GM19463 (cell line): ENCODE data around the gene ADAMTS12.

ENCODE experiments used
- ATAC-seq: cut with Tn5 transposase; IDR thresholded peaks from one replicate; pipeline ENCODE4 v1.9.1; 2021; ENCODE audit warnings: mild to moderate bottlenecking, moderate library complexity; ENCODE audit not compliant: unreplicated experiment

ADAMTS12 gene

DNA sequence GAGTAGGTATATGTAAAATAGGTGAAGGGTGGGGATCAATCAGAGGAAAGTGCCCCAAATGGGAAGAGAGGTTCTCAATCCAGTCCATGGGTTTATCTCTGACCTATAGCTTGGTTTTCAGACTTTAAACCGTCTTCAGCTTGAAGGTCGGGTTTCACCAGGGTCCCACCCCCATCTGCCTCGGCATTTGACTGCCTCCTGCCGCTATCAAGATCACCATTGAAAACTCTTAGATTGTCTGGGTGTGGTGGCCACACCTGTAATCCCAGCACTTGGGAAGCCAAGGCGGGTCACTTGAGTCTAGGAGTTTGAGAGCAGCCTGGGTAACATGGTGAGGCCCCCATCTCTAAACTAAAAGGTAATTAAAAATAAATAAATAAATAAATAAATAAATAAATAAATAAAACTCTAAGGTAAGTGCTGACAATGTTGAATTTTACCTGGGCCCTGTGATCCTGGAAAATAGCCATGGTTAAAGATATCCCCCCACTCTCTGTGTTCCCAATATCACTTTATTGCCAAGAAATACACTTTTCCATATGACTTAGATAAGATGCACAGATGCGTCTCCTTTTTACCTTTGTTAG is 402.2 kb downstream of the ADAMTS12 start:
- no peak for ATAC-seq

DNA sequence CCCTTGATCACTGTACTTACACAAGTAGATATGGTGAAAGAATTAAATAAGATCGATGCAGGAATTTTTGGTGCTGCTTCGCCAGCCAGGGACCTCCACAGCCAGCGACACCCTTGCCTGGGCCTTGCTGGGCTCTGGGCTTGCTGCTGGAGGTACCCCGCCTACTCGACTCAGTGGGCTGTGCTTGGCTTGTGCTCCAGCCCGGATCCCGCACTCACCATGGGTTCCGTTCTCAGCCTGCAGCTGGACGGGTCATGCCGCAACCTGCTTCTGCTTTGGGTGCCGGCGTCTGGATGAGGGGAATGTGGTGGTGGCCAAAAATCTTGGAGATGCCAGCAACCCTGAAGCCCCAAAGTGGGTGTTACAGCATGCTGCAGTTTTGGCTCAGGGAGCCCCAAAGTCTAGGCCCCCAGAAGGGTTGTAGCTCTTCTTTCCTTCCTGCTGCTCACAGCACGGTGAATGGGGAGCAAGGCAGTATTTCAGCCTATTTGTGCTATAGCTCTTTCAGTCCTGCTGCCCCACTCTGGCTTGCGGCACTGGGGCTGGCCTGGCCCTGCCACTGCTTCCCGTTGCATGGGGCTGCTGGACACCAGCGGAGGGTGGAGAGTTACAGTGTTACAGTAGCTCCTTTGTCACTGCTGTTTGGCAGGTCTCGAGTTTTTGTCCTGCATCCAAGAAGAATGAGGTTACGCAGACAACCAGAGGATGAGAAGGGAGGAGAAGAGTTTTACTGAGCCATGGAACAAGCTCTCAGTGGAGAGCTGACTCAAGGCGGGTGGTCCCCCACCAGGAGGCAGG is 403.0 kb downstream of the ADAMTS12 start:
- ATAC-seq = no peak

DNA sequence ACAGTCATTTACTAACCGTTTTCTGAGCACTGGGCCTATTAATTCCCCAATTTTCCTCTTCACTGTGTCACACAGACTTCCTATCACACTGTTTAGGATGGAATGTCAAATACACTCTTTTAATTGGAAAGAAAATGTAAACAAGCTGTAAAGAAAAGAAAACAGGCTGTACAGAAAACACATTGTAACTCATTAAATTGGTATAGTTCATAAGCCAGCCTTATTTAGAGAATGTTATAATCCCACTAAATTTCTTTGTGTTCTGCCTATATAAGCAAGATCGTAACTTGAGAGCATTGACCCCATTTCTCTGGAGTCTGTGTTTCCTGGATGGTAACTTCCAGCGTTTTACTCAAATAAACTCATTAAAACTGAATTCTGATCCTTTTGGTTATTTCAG is 404.6 kb downstream of the ADAMTS12 start:
- no peak for ATAC-seq

DNA sequence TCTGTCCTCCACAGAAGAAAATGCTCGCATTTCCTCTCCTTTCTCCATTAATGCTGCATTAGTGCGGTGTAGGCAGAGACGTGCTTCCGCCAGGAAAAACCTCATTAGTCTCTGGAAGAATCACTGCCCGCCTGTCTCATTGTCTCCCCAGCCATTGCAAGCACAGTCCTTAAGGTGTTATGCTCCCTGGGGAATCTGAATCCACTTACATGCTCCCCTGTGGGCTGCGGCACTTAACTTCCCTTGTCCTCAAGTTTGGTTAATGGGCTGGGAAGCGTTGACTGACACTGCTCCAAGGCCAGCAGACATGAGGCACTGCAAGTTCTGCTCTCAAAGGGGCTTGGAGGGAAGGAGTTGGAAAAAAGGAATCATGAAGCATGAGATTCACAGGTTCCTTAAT is 409.5 kb downstream of the ADAMTS12 start:
- ATAC-seq = no peak

DNA sequence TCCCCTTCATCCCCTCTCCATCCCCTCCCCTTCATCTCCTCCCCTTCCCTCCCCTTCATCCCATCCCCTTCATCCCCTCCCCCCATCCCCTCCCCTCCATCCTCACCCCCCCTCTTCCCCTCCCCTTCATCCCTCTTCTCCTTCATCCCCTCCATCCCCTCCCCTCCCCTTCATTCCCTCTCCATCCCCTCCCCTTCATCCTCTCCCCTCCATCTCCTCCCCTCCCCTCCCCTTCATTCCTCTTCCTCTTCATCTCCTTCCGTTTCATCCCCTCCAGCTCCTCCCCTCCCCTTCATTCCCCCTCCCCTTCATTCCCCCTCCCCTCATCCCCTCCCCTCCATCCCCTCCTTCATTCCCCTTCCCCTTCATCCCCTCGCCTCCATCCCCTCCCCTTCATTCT is 410.9 kb downstream of the ADAMTS12 start:
- ATAC-seq = no peak

DNA sequence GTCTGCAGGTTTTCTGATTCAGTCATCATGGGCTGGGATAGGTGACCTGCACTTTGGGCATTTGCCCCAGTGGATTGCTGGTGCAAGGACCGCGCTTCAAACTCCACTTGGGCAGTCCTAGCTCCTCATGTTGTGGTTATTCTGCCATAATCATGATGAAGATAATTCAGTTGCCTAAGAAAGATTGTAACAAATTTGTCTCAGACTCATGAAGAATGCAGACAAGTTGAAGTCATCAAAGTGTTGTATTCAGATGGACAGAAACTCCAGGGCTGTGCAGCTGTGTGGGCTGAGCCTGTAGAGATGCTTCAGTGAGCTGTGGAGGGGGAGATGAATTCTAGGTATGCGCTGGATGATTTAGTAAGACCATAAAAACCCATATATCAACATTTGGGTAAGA is 412.5 kb downstream of the ADAMTS12 start:
- ATAC-seq = no peak

DNA sequence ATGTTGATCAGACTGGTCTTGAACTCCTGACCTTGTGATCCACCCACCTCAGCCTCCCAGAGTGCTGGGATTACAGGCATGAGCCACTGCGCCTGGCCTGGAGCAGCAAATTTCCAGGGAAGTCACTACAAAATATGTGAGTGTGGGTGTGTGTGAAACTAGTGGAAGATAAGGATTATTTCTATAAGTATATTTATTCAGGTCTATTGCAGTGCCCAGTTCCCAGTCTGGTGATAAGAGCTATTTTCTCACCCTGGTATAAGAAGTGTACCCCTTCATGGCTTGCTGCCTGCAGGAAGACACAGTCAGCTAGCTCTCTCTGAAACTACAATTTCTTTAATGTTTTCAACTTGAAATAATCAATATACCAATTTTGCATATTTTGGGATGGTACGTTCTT is 414.0 kb downstream of the ADAMTS12 start:
- ATAC-seq = no peak

DNA sequence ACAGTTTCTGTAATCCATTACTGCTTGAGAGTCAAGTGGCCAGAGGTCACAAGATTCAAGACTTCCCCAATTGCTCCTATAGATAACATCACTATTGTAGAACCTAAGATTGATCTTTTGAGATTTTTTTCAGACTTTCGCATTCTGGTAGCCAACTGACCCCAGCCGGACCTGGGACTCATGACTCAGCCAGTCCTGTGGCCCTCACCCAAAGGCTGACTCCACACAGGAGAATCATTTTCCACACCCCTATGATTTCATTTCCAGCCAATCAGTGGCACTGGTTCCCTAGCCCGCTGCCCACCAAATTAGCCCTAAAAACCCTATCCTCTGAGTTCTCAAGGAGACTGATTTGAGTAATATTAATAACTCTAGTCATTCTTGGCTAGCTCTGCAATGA is 414.8 kb downstream of the ADAMTS12 start:
- ATAC-seq = no peak

DNA sequence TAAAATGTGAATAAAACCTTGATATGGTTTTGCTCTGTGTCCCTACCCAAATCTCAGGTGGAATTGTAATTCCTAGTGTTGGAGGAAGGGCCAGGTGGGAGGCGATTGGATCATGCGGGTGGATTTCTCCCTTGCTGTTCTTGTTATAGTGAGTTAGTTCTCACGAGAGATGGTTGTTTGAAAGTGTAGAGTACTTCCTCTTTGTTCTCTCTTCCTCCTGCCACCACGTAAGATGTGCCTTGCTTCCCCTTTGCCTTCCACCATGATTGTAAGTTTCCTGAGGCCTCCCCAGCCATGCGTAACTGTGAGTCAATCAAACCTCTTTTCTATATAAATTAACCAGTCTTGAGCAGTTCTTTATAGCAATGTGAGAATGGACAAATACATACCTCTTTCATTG is 416.1 kb downstream of the ADAMTS12 start:
- ATAC-seq = no peak

DNA sequence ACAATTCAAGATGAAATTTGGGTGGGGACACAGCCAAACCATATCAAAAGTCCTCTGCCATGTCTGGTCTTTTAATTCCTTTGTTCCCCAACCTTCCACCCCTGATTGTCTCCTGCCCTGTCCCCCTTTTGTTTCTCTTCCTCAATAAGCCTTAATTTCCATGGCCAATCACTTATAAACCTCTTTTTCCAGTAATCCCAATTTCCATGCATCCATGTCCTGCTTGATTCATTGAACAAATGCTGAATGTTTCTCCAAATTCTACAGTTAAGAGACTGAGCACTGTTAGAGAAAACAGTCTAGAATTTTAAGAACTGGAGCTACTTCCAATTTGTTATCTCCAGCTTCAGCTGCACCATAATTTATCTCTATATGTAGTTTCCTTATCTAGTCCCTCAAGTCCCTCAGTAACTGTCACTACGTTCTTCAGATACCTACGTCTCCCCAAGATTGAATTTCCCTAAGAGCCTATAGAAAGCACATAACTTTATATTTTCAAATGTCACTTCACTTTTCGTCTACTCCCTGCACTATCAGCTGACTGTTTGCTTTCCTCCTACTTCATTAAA is 416.8 kb downstream of the ADAMTS12 start:
- no peak for ATAC-seq

DNA sequence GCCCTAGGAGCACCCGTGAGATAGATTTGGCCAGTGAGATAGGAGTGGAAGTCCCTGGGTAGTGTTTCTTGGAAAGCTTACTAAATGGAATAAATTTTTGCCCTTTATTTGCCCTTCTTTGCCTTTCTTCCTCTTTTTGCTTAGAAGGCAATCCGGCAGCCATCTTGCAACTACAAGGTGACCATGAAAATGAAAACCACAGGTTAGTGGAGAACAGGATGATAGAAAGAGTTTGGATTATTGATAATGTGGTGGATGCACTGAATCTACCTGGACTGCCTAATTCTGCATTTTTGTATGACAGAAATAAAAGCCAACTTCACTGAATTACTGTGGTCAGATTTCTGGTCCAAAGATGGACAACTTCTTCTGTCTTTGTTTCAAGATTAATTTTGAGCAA is 417.8 kb downstream of the ADAMTS12 start:
- no peak for ATAC-seq
